GM23248 (cell line): Measurements from ENCODE around the gene SHISAL2B. TPM values are rescaled to one million over a fixed set of nuclear protein-coding genes. Genes with fewer than 3 reads are reported as not detected.

Source experiments
- DNase-seq: peaks from one replicate; pipeline ENCODE4 v3.0.0-alpha.2; 2015
- H2AFZ ChIP-seq: fragments of 200-600 bp; sonication (generic); 2 replicates; pipeline ENCODE4 v1.6.1; 2016; ENCODE audit warnings: antibody characterized with exemption
- H3F3A ChIP-seq: fragments of 200-600 bp; sonication (generic); 2 replicates; pipeline ENCODE4 v1.6.1; 2016; ENCODE audit warnings: mild to moderate bottlenecking, antibody characterized with exemption, mixed run types; ENCODE audit not compliant: insufficient read depth
- H3K27ac ChIP-seq: fragments of 200-600 bp; sonication (generic); 2 replicates; pipeline ENCODE4 v1.5.1; 2016; ENCODE audit warnings: mild to moderate bottlenecking
- H3K27me3 ChIP-seq: fragments of 200-600 bp; sonication (generic); replicated peaks from 2 replicates; pipeline ENCODE4 v1.6.1; 2016; ENCODE audit warnings: mild to moderate bottlenecking; ENCODE audit not compliant: insufficient read depth
- H3K36me3 ChIP-seq: fragments of 200-600 bp; sonication (generic); 2 replicates; pipeline ENCODE4 v1.6.1; 2016; ENCODE audit warnings: low read depth, mild to moderate bottlenecking
- H3K4me1 ChIP-seq: fragments of 200-600 bp; sonication (generic); 2 replicates; pipeline ENCODE4 v1.6.1; 2016; ENCODE audit warnings: mild to moderate bottlenecking; ENCODE audit not compliant: insufficient read depth
- H3K4me2 ChIP-seq: fragments of 200-600 bp; sonication (generic); one replicate; pipeline ENCODE4 v1.6.1; 2016; ENCODE audit warnings: mild to moderate bottlenecking; ENCODE audit not compliant: unreplicated experiment
- H3K4me3 ChIP-seq: fragments of 200-600 bp; sonication (generic); 2 replicates; pipeline ENCODE4 v1.5.1; 2016; ENCODE audit warnings: mild to moderate bottlenecking
- H3K79me2 ChIP-seq: fragments of 200-600 bp; sonication (generic); 2 replicates; pipeline ENCODE4 v1.6.1; 2016; ENCODE audit warnings: mild to moderate bottlenecking; ENCODE audit not compliant: insufficient read depth
- H3K9ac ChIP-seq: fragments of 200-600 bp; sonication (generic); 2 replicates; pipeline ENCODE4 v1.6.1; 2016; ENCODE audit warnings: mild to moderate bottlenecking
- H3K9me2 ChIP-seq: fragments of 200-600 bp; sonication (generic); 2 replicates; pipeline ENCODE4 v1.6.1; 2016; ENCODE audit warnings: mixed run types, mild to moderate bottlenecking, moderate library complexity; ENCODE audit not compliant: insufficient read depth
- H3K9me3 ChIP-seq: fragments of 200-600 bp; sonication (generic); one replicate; pipeline ENCODE4 v1.6.1; 2017; ENCODE audit warnings: low read depth
- H4K20me1 ChIP-seq: fragments of 200-600 bp; sonication (generic); 2 replicates; pipeline ENCODE4 v1.6.0; 2016; ENCODE audit not compliant: insufficient read depth
- EZH2 ChIP-seq: fragments of 200-600 bp; sonication (generic); IDR thresholded peaks from 2 replicates; pipeline ENCODE4 v1.6.1; 2018; ENCODE audit warnings: antibody characterized with exemption, mild to moderate bottlenecking; ENCODE audit not compliant: insufficient read depth, poor library complexity, severe bottlenecking
- EZH2phosphoT487 ChIP-seq: fragments of 200-600 bp; sonication (generic); IDR thresholded peaks from 2 replicates; pipeline ENCODE4 v1.6.1; 2018; ENCODE audit warnings: antibody characterized with exemption, moderate library complexity, mild to moderate bottlenecking, low read depth; ENCODE audit not compliant: insufficient read depth
- WGBS, 2 experiments: methylation state at CpG; one replicate each; pipeline ENCODE4 v1.1.6; 2015 to 2017; ENCODE audit warnings: low lambda C conversion rate in 2 of 2, low coverage in 1 of 2; ENCODE audit errors: missing lambda C conversion rate in 2 of 2; 5-methylcytosine and 5-hydroxymethylcytosine counted together
- in situ Hi-C: fragments of 300-500 bp; cut with MboI; formaldehyde crosslinking; loops from 2 replicates; pipeline ENCODE4 v1.15.0; 2020
- polyA plus RNA-seq: library from polyadenylated mRNA; unstranded; fragments of >200 nt; fragmentation: Nextera tagmentation; extraction: Ambion mirVana; gene quantifications from 2 replicates; pipeline ENCODE4 v1.2.1, GENCODE V29; 2016
- total RNA-seq: library from RNA; depleted of rRNA; stranded (reverse); fragments of >200 nt; shearing (Covaris generic); gene quantifications from 2 replicates; pipeline ENCODE4 v1.2.3, GENCODE V29; 2014

The SHISAL2B gene
- total and polyA plus RNA-seq, 2 experiments from 2014 or later: not detected

GRCh38 chr5:64665243-64665642, 25.1 kb upstream of the SHISAL2B start:
- Histone ChIP-seq H3K4me2 (no peak overlapping the region), H3K27me3 (0 out of 2 replicates have a peak, but pooled peaks cover 7% of the 10 kb centered on the region), H2AFZ (no peak overlapping the region), H3K4me3 (no peak overlapping the region), H3F3A (no peaks in the 10 kb centered on the region), H3K9me3 (no peaks in the 10 kb centered on the region), H3K79me2 (no peaks in the 10 kb centered on the region), H3K27ac (no peak overlapping the region), H3K4me1 (peaks cover 7% of the 10 kb centered on the region; the same call in 1 of the 2 replicates), H3K9ac (no peak overlapping the region), H3K36me3 (no peaks in the 10 kb centered on the region), H4K20me1 (no peaks in the 10 kb centered on the region), H3K9me2 (no peaks in the 10 kb centered on the region)
- no peak for TF ChIP-seq EZH2
- TF ChIP-seq EZH2phosphoT487: no peak
- in situ Hi-C loops: no loop called here
- WGBS, 2 experiments: 48 to 50% methylated on average over 2 of the region's 2 CpGs
- no peak for DNase-seq

GRCh38 chr5:64666078-64666477, 24.2 kb upstream of the SHISAL2B start:
- Histone ChIP-seq H3K27me3 (peaks cover 9% of the 10 kb centered on the region; the same call in 1 of the 2 replicates), H3K4me1 (peaks cover 7% of the 10 kb centered on the region; the same call in 1 of the 2 replicates), H3F3A (no peaks in the 10 kb centered on the region), H3K9me3 (no peaks in the 10 kb centered on the region), H4K20me1 (no peaks in the 10 kb centered on the region), H3K4me3 (no peak overlapping the region), H3K9me2 (no peaks in the 10 kb centered on the region), H3K9ac (no peak overlapping the region), H2AFZ (no peak overlapping the region), H3K4me2 (no peak overlapping the region), H3K79me2 (no peaks in the 10 kb centered on the region), H3K27ac (no peak overlapping the region), H3K36me3 (no peaks in the 10 kb centered on the region)
- WGBS, 2 experiments: 27 to 65% methylated on average over 1 of the region's 1 CpG
- DNase-seq: peak; percentile 55
- in situ Hi-C loops: no loop called here
- no peak for TF ChIP-seq EZH2phosphoT487
- no peak for TF ChIP-seq EZH2

- Histone ChIP-seq H3K79me2 (no peaks in the 10 kb centered on the region), H4K20me1 (no peaks in the 10 kb centered on the region), H3K4me3 (no peak overlapping the region), H3K4me2 (no peak overlapping the region), H3K9me3 (no peaks in the 10 kb centered on the region), H3K27ac (no peak overlapping the region), H3K9ac (no peak overlapping the region), H3F3A (no peaks in the 10 kb centered on the region), H3K9me2 (no peaks in the 10 kb centered on the region), H3K4me1 (peaks cover 7% of the 10 kb centered on the region; the same call in 1 of the 2 replicates), H3K36me3 (no peaks in the 10 kb centered on the region), H2AFZ (no peak overlapping the region), H3K27me3 (peaks cover 6% of the 10 kb centered on the region; the same call in 1 of the 2 replicates)
- in situ Hi-C loops: no loop called here
- TF ChIP-seq EZH2 (no peak), EZH2phosphoT487 (no peak)
- no peak for DNase-seq
- 73 to 76% methylated on average over 4 of the region's 4 CpGs for WGBS, 2 experiments
These were observed 23.2 kb upstream of the SHISAL2B start for GRCh38 chr5:64667068-64667467.

- no peaks in the 10 kb centered on the region for H3K79me2 ChIP-seq
- H3K27ac ChIP-seq: no peak overlapping the region
- in situ Hi-C loops: no loop called here
- no peaks in the 10 kb centered on the region for H3K9me2 ChIP-seq
- no peak overlapping the region for H3K9ac ChIP-seq
- H2AFZ ChIP-seq: no peak overlapping the region
- H3K4me3 ChIP-seq: no peak overlapping the region
- H3K27me3 ChIP-seq: peaks cover 6% of the 10 kb centered on the region; the same call in 1 of the 2 replicates
- H3K4me1 ChIP-seq: no peaks in the 10 kb centered on the region
- WGBS, 2 experiments: 75 to 83% methylated on average over 1 of the region's 1 CpG
- DNase-seq: no peak
- no peak overlapping the region for H3K4me2 ChIP-seq
- no peaks in the 10 kb centered on the region for H4K20me1 ChIP-seq
- TF ChIP-seq EZH2 (no peak), EZH2phosphoT487 (no peak)
- no peaks in the 10 kb centered on the region for H3K36me3 ChIP-seq
- H3F3A ChIP-seq: no peaks in the 10 kb centered on the region
- no peaks in the 10 kb centered on the region for H3K9me3 ChIP-seq
These were observed 20.0 kb upstream of the SHISAL2B start for GRCh38 chr5:64670277-64670676.

- Histone ChIP-seq H3K27ac (no peak overlapping the region), H2AFZ (no peak overlapping the region), H3K36me3 (no peaks in the 10 kb centered on the region), H3K79me2 (no peaks in the 10 kb centered on the region), H3F3A (no peaks in the 10 kb centered on the region), H4K20me1 (no peaks in the 10 kb centered on the region), H3K4me3 (no peak overlapping the region), H3K9me2 (no peaks in the 10 kb centered on the region), H3K9me3 (no peaks in the 10 kb centered on the region), H3K27me3 (peaks cover 6% of the 10 kb centered on the region; the same call in 1 of the 2 replicates), H3K4me1 (no peaks in the 10 kb centered on the region), H3K9ac (no peak overlapping the region), H3K4me2 (no peak overlapping the region)
- no peak for TF ChIP-seq EZH2phosphoT487
- no peak for TF ChIP-seq EZH2
- WGBS, 2 experiments: 33 to 35% methylated on average over 3 of the region's 3 CpGs
- DNase-seq: no peak
- in situ Hi-C loops: no loop called here
These were observed 18.6 kb upstream of the SHISAL2B start for GRCh38 chr5:64671678-64672077.
